ENCODE measurements around the gene EFHD1.
A peak's percentile ranks its signal among the peaks of the same experiment; 100 is the strongest.
"Not testable (repeated sequence)": the region's sequence is repeated elsewhere in the genome, so short reads cannot be mapped to it uniquely, and the experiment has no call there.

EFHD1 gene

GRCh38 chr2:232622563-232622962 lies 10.8 kb upstream of the EFHD1 start:
- no peak for DNase-seq

- no peak for DNase-seq
Measured at GRCh38 chr2:232623768-232624765, 9.3 kb upstream of the EFHD1 start.

GRCh38 chr2:232626584-232626983 lies 6.8 kb upstream of the EFHD1 start:
- DNase-seq, result no peak

- no peak for DNase-seq
Measured at GRCh38 chr2:232628466-232629128, 4.8 kb upstream of the EFHD1 start.

- DNase-seq, result no peak
Measured at GRCh38 chr2:232629129-232629475, 4.3 kb upstream of the EFHD1 start.

- DNase-seq, result no peak
Measured at GRCh38 chr2:232632229-232632903, 1.0 kb upstream of the EFHD1 start.

GRCh38 chr2:232632904-232633412 lies 446 bp upstream of the EFHD1 start:
- peak; percentile 42 for DNase-seq

- no peak for DNase-seq
Measured at GRCh38 chr2:232634206-232635150, 1.1 kb downstream of the EFHD1 start.

- DNase-seq, result not testable (repeated sequence)
Measured at GRCh38 chr2:232635376-232635775, 2.0 kb downstream of the EFHD1 start.

GRCh38 chr2:232635820-232636219 lies 2.4 kb downstream of the EFHD1 start:
- no peak for DNase-seq

- DNase-seq, result no peak
Measured at GRCh38 chr2:232636788-232637420, 3.5 kb downstream of the EFHD1 start.

- no peak for DNase-seq
Measured at GRCh38 chr2:232637866-232638583, 4.6 kb downstream of the EFHD1 start.

- DNase-seq, result no peak
Measured at GRCh38 chr2:232641153-232641848, 7.9 kb downstream of the EFHD1 start.

- DNase-seq, result no peak
Measured at GRCh38 chr2:232643147-232643425, 9.7 kb downstream of the EFHD1 start.

- DNase-seq, result no peak
Measured at GRCh38 chr2:232643813-232644347, 10.5 kb downstream of the EFHD1 start.

GRCh38 chr2:232645061-232645460 lies 11.7 kb downstream of the EFHD1 start:
- no peak for DNase-seq

- no peak for DNase-seq
Measured at GRCh38 chr2:232646726-232647125, 13.3 kb downstream of the EFHD1 start.

GRCh38 chr2:232647261-232647660 lies 13.9 kb downstream of the EFHD1 start:
- no peak for DNase-seq

GRCh38 chr2:232649033-232649432 lies 15.6 kb downstream of the EFHD1 start:
- DNase-seq, result no peak

GRCh38 chr2:232652505-232652851 lies 19.1 kb downstream of the EFHD1 start:
- no peak for DNase-seq
